HG02870 (cell line): ENCODE results near the gene ARID5B.

Source experiments
- ATAC-seq: cut with Tn5 transposase; IDR thresholded peaks from one replicate; pipeline ENCODE4 v1.9.1; 2021; ENCODE audit warnings: mild to moderate bottlenecking, moderate library complexity; ENCODE audit not compliant: unreplicated experiment

ARID5B gene

GRCh38 chr10:61985715-61986114 is 84.2 kb downstream of the ARID5B start:
- no peak for ATAC-seq

- ATAC-seq, result no peak
These were observed 84.9 kb downstream of the ARID5B start for GRCh38 chr10:61986382-61986781.

DNA sequence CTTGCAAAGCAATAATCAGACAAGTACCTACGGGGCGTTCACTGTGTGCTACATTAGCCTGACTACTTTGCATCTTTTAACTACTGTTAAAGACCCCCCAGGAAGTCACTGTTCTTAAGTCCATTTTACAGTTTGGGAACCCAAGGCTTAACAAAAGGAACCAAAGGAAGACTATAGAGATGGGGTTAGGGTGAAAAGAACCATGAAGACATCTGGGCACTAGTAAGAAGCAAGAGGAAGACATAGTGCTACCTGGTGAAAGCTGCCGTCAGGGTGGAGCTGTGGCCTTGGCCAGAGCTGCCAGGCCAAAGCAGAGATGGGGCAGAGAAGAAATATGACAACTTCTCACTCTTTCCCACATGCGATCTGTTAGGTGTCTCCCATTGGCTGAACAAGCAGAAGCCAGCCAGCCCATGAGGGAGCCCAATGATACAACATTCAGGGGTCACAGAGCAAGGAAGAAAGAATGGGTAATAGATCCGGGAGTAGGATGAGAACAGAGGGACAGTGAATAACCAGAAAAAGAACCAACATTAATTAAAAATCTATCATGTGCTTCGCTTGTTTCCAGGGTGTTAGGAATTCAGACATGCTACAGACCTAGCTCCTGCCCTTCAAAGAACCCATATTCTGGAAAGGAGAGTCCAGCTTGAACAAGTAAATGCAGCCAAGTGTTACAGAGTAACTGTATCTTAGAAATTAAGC is 85.4 kb downstream of the ARID5B start:
- ATAC-seq, result no peak

GRCh38 chr10:61987537-61987936 is 86.0 kb downstream of the ARID5B start:
- peak; percentile 21 for ATAC-seq

DNA sequence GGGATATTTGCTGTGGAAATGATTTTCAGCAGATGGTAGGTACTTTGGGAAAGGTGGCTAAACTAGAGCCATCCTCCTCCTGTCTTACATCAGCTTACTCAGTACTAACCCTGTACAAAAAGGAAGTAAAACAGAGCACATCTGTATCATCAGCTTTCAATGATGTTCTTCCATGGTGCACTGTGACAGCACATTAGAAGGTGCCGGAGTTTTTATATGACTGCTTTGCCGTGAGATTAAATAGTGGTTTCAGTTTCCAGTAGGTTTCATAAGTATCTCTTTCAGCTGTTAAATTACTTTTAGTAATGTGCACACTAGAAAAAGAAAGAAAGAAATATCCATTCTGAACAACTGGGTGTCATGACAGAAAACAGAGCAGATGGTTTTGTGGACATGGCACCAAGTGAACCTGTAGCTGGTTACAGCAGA is 86.5 kb downstream of the ARID5B start:
- peak; percentile 98 for ATAC-seq

- ATAC-seq, result no peak
These were observed 88.7 kb downstream of the ARID5B start for GRCh38 chr10:61989995-61990760.

- no peak for ATAC-seq
These were observed 89.2 kb downstream of the ARID5B start for GRCh38 chr10:61990761-61991135.

- no peak for ATAC-seq
These were observed 89.7 kb downstream of the ARID5B start for GRCh38 chr10:61991166-61991565.

DNA sequence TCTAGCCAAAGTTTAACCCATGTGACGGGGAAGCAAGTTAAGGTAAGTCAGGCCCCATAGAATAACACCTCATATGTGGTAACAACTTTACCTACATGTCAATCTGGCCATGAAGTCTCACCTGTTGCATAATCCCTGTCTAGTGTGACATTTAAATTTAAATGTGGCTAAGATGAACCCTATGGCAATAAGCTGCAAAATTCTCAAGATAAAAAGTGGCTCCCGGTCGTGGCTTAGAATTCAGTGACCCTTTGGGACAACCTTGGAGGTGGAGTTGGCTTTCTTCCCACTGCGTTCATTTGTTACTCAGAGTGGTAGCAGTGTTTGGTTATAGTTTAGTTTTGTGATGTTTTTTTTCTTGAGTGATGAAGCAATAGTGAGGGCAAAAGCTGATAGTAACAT is 90.6 kb downstream of the ARID5B start:
- ATAC-seq, result no peak

- peak; percentile 24 for ATAC-seq
These were observed 91.5 kb downstream of the ARID5B start for GRCh38 chr10:61992671-61993668.

- ATAC-seq, result no peak
These were observed 92.4 kb downstream of the ARID5B start for GRCh38 chr10:61993711-61994401.

DNA sequence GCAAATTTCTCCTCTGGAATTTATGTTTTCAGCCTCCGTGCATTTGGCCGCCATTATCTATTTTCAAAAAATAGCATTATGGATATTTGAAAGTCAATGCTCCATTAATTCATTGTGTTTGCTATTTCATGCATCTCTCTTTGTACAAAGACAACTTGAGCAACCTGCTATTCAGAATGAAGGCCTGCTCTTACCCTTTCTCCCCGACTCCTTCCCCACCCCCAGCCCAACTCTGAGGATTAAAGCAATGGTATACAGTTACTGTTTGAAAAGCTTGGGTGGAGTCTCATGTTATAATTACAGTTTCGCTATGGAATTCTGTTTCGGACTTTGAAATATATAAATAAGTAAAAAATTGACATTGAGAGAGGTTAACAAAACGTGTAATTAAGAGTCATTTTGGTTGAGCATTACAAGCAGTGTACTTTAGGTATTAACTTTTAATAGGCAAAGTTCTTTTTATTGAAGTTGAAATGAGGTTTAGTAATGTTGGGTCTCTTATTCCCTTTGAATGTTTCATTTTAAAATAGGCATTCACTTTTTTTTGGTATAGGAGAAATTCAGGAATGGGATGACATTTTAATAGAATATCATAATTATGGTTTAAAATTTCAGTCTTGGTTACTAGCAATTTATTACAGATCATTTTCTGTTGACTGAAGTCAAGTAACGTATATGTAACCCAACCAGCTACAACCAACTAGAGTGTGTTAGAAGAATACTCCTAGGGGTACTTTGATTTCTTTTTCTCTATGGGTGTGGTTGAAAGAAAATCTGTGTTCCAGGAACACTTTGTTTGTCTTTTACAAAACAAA is 93.1 kb downstream of the ARID5B start:
- no peak for ATAC-seq

DNA sequence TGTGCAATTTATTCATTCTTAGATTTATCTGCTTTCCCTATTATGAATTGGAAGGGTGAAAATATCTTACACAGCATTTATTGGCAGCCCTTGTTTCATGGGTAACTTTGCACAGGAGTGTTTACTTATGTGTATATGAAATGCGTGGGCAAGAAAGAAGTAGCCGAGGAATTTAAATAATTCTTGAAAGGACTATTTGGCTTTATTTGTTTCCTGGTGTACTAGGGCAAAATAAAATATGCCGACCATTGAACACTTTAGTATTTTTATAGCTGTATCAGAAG is 93.7 kb downstream of the ARID5B start:
- ATAC-seq, result no peak

GRCh38 chr10:61998937-61999336 is 97.4 kb downstream of the ARID5B start:
- no peak for ATAC-seq

GRCh38 chr10:62000037-62000603 is 98.6 kb downstream of the ARID5B start:
- ATAC-seq, result peak; percentile 72

GRCh38 chr10:62000726-62001125 is 99.2 kb downstream of the ARID5B start:
- ATAC-seq, result no peak

DNA sequence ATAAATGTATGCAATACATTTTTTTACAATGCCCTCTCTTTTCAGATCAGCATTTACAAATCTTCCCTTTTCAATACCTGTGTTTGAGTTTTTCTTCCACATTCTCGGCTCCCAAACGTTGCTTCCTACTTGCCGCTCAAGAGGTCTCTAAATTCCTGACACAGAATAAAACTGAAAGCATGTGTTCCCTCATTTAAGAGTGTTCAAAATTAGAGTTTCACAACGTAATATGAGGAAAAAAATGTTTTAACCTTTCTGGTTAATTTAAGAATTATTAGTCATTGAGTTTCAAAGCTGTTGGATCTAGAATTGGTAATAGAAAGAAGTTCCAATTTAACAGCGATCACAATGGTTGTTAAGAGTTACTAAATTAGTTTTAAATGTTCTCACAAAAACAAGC is 100.4 kb downstream of the ARID5B start:
- no peak for ATAC-seq

DNA sequence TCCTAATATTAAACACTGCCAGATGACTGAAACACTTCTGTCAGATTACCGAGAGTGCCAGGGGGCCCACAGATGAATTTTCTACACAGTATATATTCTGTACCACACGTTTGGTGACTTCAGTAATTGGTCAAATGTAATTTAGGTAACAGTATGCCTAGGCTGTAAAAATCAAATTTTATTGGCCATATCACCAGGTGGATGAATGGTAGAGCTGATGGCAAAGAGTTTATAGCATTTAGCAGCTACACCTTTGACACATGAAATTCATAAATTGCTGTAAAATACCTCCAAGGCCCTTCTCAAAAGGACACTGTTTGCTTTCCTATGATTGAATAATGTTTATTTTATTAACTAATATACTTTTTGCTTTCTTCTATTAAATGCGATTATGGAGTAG is 101.3 kb downstream of the ARID5B start:
- ATAC-seq, result no peak

DNA sequence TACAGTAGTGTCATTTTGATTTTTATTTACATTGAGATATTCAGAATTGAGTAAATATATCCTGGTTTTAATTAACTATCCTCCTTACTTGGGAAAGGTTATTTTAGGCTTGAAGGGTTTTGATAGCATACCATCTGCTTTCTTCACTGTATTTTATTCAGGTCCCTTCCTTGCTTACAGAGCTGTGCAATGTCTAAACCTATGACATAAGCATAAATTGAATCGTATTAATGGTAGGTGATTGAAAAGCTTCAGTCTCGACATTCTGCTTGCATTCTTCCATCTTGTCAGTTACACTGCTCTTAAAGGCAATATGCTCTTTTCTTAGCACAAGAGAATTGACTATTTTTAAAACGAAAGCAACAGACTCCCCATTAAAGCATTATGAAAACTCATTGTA is 102.5 kb downstream of the ARID5B start:
- no peak for ATAC-seq

GRCh38 chr10:62005281-62005680 is 103.8 kb downstream of the ARID5B start:
- no peak for ATAC-seq
